LNCAP (cell line): ENCODE data around the gene NKD1.
A peak's percentile ranks its signal among the peaks of the same experiment; 100 is the strongest.

Experiments used
- TF ChIP-seq, protein P1 (sequence below): fragments of 450-650 bp; IDR thresholded peaks from 2 replicates; pipeline ENCODE4 v1.5.1; 2017; ENCODE audit warnings: mild to moderate bottlenecking

The NKD1 gene

DNA sequence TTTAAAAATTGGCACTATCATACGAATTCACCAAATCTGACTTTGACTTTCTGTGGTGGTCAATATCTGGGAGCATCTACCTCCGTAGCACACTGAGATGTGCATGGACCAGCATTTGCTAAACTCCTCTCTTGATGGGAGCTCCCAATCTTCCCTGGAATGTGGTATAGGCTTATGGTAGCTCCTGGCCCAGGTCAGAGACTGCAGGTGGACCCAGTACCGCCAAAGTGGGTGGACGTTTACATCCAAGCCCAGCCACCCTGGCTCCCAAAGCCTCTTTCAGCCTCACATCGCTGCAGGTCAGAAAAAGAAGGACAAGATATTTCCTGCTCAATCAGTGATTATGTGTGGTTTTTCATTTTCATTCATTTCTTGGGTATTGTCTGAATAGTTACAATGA is 43.1 kb upstream of the NKD1 start:
- TF ChIP-seq, protein P1, sequence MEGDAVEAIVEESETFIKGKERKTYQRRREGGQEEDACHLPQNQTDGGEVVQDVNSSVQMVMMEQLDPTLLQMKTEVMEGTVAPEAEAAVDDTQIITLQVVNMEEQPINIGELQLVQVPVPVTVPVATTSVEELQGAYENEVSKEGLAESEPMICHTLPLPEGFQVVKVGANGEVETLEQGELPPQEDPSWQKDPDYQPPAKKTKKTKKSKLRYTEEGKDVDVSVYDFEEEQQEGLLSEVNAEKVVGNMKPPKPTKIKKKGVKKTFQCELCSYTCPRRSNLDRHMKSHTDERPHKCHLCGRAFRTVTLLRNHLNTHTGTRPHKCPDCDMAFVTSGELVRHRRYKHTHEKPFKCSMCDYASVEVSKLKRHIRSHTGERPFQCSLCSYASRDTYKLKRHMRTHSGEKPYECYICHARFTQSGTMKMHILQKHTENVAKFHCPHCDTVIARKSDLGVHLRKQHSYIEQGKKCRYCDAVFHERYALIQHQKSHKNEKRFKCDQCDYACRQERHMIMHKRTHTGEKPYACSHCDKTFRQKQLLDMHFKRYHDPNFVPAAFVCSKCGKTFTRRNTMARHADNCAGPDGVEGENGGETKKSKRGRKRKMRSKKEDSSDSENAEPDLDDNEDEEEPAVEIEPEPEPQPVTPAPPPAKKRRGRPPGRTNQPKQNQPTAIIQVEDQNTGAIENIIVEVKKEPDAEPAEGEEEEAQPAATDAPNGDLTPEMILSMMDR, result no peak

DNA sequence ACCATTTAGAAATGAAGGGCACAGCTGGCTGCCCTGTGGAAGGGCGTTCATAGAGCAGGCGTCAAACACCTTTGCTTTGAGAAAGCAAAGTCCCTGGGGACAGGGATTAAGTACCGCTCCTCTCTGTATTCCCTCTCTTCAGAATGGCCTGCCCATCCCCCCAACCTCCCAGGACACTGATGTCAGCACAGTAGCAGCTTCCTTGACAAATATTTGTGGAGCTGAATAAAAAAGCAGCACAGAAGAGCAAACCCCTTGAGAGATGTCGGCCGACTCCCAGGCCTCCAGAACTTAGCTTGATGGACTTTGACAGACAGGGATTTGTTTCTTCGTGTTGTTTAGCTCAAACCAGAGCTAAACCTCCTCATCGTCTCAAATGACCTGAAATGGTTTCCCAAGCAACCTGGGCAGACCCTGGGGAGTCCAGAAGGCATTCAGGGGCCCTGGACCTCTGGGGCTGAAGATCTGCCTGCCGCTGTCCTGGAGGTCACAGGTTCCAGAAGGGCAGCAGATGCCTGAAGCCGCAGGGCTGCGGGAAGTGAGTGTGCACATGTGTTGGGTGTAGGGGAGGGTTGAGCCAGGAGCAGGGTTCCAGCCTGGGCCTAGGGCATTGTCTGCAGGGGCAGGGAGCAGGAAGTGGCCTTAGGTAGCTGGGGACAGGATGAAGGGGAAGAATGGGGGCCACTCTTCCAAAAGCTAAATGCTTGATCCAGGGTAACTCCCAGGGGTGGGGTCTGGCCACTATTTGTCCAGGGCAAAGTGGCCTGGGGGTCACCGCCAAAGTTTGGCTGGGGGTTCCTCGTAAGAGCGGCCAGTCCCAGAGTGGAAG is 42.3 kb upstream of the NKD1 start:
- TF ChIP-seq, protein P1, result no peak

DNA sequence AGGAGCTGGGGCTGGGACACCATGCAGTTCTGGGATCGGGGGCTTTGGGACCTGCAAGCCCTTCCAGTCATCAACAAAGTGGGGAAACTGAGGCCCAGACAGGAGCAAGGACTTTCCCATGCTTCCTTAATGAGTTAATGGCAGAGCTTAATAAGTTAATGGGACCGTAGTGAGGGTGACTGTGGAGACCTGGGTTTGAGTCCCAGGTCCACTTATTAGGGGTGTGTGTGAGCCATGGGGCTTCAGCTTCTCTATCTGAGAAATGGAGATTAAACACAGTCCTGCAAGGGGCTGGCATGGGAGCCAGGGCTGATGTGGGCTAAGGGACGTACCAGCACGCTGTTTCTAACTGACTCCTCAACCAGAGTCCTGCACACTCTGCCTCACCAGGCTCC is 41.7 kb upstream of the NKD1 start:
- TF ChIP-seq, protein P1, result no peak

DNA sequence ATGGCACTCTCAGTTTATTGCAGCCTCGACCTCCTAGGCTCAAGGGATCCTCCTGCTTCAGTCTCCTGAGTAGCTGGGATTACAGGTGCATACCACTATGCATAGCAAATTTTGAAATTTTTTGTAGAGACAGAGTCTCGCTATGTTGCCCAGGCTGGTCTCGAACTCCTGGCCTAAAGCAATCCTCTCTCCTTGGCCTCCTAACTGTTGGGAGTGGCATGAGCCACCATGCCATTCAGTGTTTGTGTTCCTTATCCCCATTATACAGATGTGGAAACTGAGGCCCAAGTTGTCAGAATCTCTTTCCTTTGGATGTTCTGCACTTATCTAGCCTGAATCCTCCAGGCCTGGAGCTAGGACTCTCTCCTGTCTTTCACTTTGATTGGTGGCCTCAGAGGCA is 40.8 kb upstream of the NKD1 start:
- TF ChIP-seq, protein P1, result no peak

DNA sequence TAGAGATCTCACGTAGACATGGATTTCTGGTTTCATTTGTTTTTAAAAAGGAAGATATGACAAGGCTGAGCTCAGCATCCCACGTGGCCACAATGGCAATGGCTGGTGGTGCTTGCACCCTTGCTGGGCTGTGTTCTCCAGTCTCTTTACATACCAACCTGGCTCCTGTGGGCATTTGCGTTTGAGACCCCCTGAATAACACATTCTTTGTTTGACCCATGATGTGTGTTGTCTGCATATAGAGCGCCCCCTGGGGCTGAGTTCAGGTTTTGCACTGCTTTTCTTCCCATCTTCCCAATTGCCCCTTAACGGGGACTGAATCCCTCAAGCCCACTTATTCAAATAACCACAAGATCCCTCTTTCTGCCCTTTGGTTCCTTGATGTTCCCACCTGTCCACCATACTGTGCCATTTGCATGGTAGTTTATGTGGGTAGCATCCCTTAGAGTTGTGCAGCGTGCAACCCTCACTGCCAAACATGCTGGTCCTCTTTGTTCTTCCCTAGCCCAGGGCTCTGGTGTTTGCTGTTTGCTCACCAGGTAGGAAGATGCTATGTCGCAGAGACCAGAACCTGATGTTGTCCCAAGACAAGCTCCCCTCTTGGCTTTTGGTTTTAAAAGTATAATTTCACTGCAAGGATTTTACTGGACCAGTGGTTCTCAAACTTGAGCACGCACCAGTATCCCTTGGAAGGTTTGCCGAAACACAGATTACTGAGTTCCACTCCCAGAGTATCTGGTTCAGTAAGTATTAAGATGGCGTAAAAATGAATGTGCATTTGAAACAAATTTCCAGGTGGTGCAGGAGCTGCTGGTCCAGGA is 38.5 kb upstream of the NKD1 start:
- TF ChIP-seq, protein P1, result peak; percentile 64

DNA sequence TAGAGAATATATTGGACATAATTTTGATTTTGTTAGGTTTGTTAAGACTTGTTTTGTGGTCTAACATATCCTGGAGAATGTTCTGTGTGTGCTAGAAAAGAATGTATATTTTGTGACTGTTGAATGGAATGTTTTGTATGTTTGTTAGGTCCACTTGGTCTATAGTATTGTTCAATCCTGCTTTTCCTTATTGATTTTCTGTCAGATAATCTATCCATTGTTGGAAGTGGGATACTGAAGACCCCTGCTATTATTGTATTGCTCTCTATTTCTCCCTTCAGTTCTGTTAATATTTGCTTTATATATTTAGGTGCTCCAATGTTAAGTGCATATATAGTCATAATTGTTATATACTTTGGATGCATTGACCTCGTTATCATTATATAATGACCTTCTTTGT is 33.0 kb upstream of the NKD1 start:
- TF ChIP-seq, protein P1, result no peak

DNA sequence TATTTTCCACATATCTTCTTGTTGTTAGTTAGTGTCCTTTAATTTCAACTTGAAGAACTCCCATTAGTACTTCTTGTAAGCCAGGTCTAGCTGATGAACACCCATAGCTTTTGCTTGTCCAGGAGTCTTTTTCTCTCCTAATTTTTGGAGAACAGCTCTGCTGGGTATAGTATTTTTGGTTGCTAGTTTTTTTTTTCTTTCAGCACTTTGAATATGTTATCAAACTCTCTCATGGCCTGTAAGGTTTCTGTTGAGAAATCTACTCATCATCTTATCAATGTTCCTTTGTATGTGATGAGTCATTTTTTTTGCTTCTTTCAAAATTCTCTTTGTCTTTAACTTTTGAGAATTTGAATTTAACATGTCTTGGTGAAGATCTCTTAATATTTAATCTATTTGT is 31.8 kb upstream of the NKD1 start:
- TF ChIP-seq, protein P1, result no peak
